T-helper 1 cell treated with Interleukin-12 subunit alpha and Interleukin-12 subunit beta and Interleukin-4 antibody, amounts not matched to agents 30 ng/mL and 1 ng/mL, for 36 hours (primary cell): Measurements from ENCODE around the gene KCNIP1. TPM values are rescaled to one million over a fixed set of nuclear protein-coding genes. Genes with fewer than 3 reads are reported as not detected.

Experiments
- intact Hi-C: fragments of 100-400 bp; cut with micrococcal nuclease; formaldehyde crosslinking; loops from one replicate; pipeline ENCODE4 v1.15.1; 2024
- total RNA-seq: library from RNA; stranded (reverse); gene quantifications from 2 replicates; pipeline ENCODE4 v1.2.3, GENCODE V29; 2022

The KCNIP1 gene
- total RNA-seq: not detected in 2 replicates

- intact Hi-C loops: no loop called here
These were observed at the start of gene KCNIP1 for GRCh38 chr5:170503990-170504596. TSS of gene KCNIP1 (plus strand) at chr5:170504020.

- intact Hi-C loops: no loop called here
These were observed 40.4 kb upstream of the KCNIP1 start for GRCh38 chr5:170463426-170463825.

- intact Hi-C loops: no loop called here
These were observed 39.3 kb upstream of the KCNIP1 start for GRCh38 chr5:170464280-170465127.

- intact Hi-C loops: no loop called here
These were observed 37.3 kb upstream of the KCNIP1 start for GRCh38 chr5:170466553-170466952.

GRCh38 chr5:170466988-170467707 is 36.7 kb upstream of the KCNIP1 start:
- intact Hi-C loops: no loop called here

- intact Hi-C loops: no loop called here
These were observed 35.1 kb upstream of the KCNIP1 start for GRCh38 chr5:170468633-170469285.

GRCh38 chr5:170469414-170469813 is 34.4 kb upstream of the KCNIP1 start:
- intact Hi-C loops: no loop called here

GRCh38 chr5:170470275-170470674 is 33.5 kb upstream of the KCNIP1 start:
- intact Hi-C loops: no loop called here

GRCh38 chr5:170470808-170471404 is 32.9 kb upstream of the KCNIP1 start:
- intact Hi-C loops: no loop called here

GRCh38 chr5:170471551-170472178 is 32.2 kb upstream of the KCNIP1 start:
- intact Hi-C loops: no loop called here

- intact Hi-C loops: no loop called here
These were observed 30.2 kb upstream of the KCNIP1 start for GRCh38 chr5:170473642-170474041.

- intact Hi-C loops: no loop called here
These were observed 29.1 kb upstream of the KCNIP1 start for GRCh38 chr5:170474489-170475274.

- intact Hi-C loops: no loop called here
These were observed 28.4 kb upstream of the KCNIP1 start for GRCh38 chr5:170475294-170476000.

GRCh38 chr5:170476704-170477103 is 27.1 kb upstream of the KCNIP1 start:
- intact Hi-C loops: no loop called here

GRCh38 chr5:170477906-170478305 is 25.9 kb upstream of the KCNIP1 start:
- intact Hi-C loops: no loop called here

- intact Hi-C loops: no loop called here
These were observed 25.5 kb upstream of the KCNIP1 start for GRCh38 chr5:170478306-170478705.

GRCh38 chr5:170479484-170479883 is 24.3 kb upstream of the KCNIP1 start:
- intact Hi-C loops: no loop called here

GRCh38 chr5:170480260-170480659 is 23.6 kb upstream of the KCNIP1 start:
- intact Hi-C loops: no loop called here

GRCh38 chr5:170481849-170482248 is 22.0 kb upstream of the KCNIP1 start:
- intact Hi-C loops: no loop called here
